ENCODE measurements around the gene ANKRD17.
"Not testable (repeated sequence)": the region's sequence is repeated elsewhere in the genome, so short reads cannot be mapped to it uniquely, and the experiment has no call there.

The ANKRD17 gene

DNA sequence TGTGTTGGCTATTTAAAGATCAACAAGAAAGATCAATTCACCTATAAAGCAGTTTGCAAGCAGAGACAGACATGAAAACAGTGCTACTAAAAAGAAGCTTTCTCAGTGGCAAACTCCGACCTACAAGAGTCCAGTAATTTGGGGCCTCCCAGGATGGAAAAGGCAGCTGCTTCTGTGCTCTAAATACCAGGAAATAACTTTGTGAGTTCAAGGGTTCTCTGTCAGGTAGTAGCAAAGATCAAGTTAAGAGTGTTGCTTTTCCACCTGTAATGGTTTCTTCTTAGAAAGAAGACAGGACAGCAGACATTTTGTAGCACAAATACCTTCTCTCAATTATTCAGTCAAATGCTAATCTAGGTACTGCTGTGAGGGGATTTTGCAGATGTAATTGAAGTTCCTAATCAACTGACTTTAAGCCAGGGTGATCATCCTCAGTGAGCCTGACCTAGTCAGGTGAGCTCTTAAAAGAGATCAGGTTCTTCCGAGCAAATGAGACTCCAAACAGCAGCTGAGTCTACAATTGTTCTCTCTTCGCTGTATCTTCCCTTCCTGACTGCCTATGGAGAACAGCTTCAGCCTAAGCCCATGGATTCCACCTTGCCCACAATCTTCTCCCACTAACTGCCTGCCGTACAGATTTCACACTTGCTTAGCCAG lies 13.5 kb downstream of the ANKRD17 start:
- DNase-seq = no peak

DNA sequence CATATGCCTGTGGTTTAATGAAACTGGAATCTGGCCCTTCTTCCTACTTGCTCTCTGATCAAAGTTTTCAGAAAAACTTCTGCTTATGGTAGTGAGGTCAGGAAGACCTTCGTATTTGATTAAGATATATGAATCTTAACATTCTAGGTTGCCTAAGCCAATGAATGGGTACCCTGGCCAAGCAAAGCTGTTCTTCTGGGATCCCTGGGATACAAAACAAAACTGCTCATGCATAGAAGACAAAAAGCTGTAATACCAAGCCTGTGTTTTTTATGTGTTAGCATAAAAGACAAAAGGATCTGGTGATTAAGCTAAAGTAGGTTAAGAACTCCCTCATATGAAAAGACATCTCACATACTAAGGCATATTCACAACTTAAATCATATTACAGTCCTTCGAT lies 21.6 kb downstream of the ANKRD17 start:
- no peak for DNase-seq

- no peak for DNase-seq
Observed at GRCh38 chr4:73236151-73236550, 22.4 kb downstream of the ANKRD17 start.

DNA sequence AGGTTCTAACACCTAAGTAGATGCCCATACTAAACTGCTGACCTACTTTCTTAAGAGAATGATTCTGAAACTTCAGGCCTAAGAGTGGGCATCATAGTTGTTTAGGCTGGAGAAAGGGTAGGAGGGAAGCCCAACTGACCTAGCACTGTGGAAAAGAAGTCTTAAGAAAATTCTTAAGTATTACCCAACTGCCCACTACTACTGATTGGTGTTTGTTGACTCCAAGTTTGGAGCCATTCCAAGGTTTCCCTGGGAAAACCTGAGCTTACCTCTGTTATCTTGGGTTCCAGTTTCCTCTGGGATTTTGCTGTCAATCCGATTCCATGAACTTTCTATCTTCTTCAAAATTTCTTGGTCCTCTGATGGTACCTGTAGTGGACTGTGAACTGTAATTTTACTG lies 23.9 kb downstream of the ANKRD17 start:
- DNase-seq = no peak

DNA sequence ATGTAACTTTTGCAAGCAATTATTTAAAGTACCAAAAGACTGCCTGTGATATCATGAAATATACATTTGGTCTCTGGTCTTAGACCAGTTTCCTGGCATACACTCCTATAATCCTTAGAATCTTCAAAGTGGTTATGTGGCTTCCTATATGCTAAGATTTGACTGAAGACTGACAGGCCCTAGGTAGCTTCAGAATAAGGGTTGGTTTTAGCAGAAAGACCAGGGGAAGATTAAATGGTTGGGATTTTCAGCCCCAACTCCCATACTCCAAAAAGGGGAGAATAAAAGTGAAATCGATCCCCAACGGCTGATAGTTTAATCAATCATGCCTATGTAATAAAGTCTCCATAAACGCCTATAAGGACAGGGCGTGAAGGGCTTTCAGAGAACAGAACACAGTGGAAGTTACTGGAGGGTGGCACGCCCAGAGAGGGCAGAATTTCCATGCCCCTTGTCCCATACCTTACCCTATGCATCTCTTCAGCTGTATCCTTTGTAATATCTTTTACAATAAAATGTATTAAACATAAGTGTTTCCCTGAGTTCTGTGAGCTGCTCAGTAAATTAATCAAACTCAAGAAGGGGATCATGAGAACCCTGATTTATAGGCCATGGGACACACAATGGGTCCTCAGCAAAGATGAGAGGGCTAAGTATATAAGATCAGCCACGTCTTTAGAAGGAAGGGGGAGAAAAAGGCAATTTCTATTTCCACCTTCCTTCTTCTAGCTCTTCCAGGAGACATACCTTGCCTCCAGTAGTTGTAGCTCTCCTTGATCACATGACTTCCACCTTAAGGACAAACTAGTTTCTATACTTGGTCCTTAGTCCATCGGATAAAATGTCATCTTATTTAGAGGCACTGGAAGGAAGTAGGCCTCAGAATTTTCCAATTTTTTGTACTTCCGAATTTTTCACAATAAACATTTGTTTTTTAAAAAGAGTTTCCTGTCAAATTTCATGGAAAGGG lies 26.8 kb downstream of the ANKRD17 start:
- DNase-seq = no peak

DNA sequence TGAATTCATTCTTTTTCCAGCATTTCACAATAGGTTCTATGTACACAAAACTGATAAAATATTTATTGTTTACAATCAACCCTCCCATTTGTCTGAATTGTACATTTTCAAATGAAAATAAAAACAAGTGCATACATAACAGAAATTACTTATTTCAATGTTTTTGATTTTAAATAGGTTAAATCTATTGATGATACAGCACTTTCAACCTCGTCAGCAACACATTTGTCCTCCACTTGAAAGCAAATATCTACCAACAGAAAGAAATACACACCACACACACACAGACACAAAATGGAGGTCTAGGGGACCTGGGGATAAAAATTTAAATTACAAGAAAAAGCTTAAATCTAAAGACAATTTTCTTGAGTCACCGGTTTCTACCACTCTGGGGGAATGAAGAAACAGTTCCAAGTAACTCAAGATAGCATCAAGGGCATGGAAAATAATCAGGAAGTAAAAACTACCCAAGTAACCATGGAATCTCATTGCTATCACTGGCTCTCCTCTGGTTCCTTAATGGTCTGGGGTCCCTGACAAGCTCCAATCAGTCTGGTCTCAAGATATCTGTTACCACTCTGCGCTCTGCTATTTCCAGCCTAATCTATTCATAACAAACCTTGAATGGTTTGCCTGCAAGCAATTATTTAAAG lies 27.6 kb downstream of the ANKRD17 start:
- DNase-seq = no peak

DNA sequence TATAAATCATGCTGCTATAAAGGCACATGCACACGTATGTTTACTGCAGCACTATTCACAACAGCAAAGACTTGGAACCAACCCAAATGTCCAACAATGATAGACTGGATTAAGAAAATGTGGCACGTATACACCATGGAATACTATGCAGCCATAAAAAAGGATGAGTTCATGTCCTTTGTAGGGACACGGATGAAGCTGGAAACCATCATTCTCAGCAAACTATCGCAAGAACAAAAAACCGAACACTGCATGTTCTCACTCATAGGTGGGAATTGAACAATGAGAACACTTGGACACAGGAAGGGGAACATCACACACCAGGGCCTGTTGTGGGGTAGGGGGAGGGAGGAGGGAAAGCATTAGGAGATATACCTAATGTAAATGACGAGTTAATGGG lies 29.8 kb downstream of the ANKRD17 start:
- not testable (repeated sequence) for DNase-seq

DNA sequence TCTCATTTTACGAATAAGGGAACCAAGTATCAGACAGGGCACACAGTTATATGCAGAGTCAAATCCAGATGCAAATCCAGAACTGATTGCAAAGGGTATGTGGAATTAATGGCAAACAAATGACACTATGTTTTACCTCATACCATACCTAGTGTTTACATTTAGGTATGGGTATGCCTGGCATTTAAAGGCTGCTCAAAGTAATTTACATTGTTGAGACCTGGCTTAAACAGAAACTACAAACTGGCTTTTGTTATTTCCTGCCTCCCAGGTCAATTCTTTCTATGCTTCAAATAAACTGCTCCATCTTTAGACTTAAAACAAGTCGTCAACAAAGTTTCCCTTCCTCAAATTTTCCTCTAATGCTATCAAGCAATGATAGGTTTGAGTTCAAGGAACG lies 33.7 kb downstream of the ANKRD17 start:
- no peak for DNase-seq

GRCh38 chr4:73223258-73223650 lies 35.3 kb downstream of the ANKRD17 start:
- DNase-seq = no peak

- DNase-seq = peak; percentile 40
Observed at GRCh38 chr4:73222466-73223257, 35.9 kb downstream of the ANKRD17 start.

GRCh38 chr4:73221734-73222133 lies 36.9 kb downstream of the ANKRD17 start:
- DNase-seq = no peak

GRCh38 chr4:73220815-73221214 lies 37.8 kb downstream of the ANKRD17 start:
- DNase-seq = no peak

DNA sequence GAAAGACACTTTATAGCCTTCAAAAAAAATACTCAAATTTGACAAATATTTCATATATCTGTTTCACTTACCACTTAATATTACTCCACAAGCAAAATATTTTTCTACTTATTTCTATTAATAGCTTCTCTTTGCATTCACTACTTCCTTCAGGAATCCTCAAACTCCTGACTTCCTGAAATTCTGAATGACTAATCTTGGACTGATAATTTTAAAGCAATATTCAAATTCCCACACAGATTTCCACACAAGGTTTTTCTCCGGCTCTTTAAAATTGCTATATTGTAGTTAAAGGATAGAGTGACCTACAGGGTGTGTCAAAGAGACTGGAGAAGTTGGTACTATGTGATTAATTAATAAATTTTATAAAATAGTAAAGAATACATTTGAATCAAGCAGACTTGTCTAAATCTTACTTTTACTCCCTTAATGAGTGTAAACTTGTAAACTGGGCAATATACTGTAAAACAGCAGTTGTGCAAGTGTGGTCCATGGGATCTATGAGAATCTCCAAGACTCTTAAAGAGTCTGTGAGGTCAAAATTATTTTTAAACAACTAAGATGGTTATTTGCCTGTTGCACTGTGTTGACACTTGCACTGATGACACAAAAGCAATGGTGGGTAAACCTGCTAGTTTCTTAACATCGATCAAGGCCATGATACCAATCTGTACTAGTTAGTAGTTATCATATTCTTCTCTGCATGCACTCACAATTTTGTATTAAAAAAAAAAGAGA lies 44.5 kb downstream of the ANKRD17 start:
- DNase-seq = no peak

DNA sequence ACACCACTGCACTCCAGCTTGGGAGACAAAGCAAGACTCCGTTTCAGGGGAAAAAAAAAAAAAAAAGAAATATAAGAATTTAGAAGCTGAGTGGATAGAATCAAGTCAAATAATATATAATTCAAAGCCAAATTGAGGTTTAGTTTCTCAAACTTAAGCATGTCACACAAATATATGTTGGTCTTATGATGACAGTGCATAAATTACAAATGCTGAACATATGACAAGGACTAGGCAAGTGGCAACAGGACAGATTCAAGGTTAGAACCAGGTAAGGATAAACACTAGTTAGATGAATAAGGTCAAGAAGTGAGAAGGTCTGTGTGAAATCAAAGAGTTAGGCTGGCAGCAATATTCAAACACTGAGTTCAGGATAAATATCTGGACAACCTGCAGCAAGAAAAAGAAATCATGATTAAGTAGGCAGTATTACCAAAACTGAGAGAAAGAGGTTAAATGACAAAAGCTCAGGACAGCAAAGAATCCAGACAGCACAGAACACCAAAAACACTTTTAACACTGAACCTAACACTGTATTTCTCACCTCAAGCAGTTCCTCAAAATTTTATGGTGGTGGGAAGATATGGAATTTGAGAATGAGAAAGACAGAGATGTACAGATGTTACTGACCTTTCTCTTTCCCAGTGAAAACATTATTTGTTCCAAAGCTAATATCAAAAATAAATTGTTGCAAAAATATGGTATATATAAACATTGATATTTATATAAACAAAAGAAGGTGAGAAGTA lies 45.4 kb downstream of the ANKRD17 start:
- DNase-seq = no peak

DNA sequence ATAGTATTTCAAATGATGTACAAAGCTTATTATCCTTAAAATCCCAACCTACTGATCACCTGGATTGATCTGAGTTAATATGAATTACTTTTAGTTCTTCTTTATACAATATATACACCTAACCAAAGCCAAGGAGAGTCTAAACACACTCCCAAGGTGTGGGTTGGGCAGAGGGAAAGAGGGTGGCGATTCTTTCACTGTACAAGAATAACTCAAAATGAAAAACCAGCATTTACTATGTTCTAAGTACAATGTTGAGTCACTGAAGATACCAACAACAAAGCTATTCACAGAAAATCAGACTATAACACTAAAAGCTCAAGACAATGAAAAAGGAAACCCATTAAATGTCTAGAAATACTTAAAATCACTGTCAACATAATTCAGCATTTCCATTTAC lies 46.6 kb downstream of the ANKRD17 start:
- no peak for DNase-seq

DNA sequence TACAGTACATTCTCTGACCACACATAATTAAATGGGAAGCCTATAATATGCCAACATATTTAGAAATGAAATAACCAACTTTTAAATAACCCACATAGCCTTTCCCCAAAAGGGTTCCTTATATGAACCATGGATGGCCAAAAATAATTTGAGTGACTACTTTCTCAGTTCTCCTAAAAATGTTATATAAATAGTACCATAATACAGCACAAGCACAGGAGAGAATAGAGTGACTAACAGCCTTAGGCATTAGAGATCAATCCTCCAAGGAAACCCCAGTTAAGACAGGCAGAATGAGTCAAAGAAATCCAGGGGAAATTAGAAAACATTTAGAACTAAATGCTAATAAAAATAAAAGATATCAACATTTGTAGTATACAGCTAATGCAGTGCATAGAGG lies 50.2 kb downstream of the ANKRD17 start:
- no peak for DNase-seq

- DNase-seq = no peak
Observed at GRCh38 chr4:73206236-73206635, 52.4 kb downstream of the ANKRD17 start.

DNA sequence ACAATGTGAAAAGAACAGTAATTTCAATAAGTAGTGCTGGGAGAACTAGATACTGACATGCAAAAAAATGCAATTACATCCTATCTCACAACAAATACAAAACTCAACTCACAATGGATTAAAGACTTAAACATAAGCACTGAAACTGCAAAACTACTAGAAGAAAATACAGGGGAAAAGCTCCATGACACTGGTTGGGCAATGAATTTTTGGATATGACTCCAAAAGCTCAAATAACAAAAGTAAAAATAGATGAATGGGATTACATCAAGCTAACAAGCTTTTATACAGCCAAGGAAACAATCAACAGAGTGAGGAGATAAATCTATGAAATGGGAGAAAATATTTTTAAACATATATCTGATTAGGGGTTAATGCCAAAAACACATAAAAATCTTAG lies 53.1 kb downstream of the ANKRD17 start:
- DNase-seq = no peak

DNA sequence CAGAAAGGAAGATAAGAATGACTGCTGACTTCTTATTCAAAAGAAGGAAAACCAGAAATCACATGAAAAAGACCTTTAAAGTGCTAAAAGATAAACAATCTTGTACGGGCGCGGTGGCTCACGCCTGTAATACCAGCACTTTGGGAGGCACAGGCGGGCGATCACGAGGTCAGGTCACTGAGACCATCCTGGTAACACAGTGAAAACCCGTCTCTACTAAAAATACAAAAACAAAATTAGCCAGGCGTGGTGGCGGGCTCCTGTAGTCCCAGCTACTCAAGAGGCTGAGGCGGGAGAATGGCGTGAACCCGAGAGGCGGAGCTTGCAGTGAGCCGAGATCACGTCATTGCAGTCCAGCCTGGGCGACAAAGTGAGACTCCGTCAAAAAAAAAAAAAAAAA lies 54.6 kb downstream of the ANKRD17 start:
- not testable (repeated sequence) for DNase-seq

DNA sequence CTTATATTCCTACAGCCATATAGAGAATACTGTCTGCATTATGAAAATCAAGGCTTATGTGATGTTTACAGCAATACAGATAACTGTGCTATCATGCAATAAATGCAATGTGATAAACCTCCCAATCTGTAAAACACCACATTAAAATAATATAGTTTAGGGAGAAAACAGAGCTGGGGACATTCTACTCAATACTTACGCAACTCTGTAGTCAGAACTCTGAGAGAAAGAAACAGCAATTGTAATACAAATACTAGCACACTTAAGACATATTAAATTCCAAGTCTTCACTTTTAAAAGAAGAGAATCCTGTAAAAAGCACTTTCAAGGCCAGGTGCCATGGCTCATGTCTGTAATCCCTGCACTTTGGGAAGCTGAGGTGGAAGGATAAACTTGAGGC lies 61.4 kb downstream of the ANKRD17 start:
- DNase-seq = no peak

- DNase-seq = no peak
Observed at GRCh38 chr4:73194064-73194463, 64.5 kb downstream of the ANKRD17 start.
